IPS-NIHi7 (cell line): ENCODE measurements around the gene ABCA1.
"Not testable (repeated sequence)": the region's sequence is repeated elsewhere in the genome, so short reads cannot be mapped to it uniquely, and the experiment has no call there.

ENCODE experiments used
- DNase-seq: peaks from one replicate; pipeline ENCODE4 v3.0.0; 2012; ENCODE audit warnings: mixed read lengths; ENCODE audit errors: extremely low spot score

The ABCA1 gene

DNA sequence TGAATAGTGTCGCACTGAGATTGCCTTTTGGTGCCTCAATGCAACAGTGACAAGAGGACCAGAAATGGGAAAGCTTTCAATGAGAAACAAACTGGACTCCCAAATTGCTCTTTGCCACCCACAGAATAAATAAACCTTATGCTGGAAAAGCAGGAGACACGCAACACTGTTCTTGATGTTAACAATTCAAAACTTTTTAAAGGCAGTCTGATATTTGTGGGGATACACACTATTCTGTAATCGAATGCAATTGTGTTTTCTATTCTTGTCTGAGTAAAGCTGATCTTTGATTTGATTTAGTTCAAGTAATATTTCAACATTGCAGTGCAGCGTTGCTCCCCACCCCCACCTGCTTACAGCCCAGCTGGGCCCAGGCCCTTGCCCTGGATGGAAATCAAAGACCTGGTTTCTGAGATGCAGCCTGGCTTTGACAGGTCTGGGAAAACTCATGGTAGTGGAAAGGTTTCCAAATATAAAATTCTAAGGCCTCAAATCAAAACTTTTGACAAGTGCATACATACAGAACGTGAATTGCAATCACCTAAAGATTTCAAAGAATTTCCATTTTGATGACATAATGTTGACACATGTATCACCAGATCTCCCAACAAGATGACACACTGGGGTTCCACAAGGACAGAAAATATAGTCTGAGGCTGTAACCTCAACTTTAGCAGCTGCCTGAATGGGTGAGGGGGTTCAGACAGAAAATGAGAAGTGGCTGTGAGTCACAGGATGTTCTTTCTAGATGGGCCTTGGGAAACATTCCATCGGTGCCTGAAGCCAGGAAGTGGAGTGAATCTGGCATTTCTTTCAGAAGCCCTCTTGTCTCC lies 55.1 kb downstream of the ABCA1 start:
- peak; percentile 21 for DNase-seq

DNA sequence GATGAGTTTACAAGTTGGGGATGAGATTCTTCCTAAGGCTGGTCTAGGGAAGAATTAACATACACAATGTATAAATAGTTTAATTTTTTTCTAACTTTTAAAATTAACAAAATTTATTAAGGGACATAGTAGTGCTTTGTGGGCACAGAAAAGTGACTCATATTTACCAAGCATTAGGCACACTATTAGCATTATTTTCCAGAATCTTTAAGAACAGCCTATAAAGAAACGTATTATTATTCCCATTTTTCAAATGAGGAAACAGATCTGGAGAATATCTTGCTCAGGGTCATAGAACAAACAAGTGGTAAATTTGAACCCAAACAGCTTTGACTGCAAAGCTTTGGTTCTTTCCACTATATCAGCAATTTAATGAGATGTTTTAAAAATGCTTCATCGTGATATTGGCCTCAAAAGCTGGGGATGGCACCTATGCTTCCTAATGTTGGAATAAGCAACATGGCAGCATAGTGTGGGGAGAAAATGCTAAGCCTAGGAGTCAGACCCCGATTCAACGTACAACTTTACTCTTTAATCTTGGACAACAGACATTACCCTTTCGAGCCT lies 55.9 kb downstream of the ABCA1 start:
- DNase-seq: no peak

DNA sequence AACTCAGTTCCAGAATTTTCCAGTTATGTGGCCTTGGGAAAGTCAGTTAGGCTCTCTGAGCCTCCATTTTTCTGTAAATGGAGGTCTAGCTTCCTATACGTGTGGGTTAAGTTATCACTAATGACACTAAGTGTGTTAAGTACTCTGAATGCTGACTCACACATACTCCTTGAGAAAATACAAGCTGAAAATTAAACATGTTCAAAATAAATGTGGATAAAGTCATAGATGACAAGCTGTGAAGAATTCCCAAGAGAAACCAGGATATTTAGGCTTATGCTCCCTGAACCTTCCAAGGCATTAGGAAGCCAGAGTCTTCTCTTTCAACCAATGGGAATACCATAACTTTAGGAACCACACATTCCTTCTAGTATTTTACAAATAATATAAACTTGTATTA lies 58.1 kb downstream of the ABCA1 start:
- no peak for DNase-seq

DNA sequence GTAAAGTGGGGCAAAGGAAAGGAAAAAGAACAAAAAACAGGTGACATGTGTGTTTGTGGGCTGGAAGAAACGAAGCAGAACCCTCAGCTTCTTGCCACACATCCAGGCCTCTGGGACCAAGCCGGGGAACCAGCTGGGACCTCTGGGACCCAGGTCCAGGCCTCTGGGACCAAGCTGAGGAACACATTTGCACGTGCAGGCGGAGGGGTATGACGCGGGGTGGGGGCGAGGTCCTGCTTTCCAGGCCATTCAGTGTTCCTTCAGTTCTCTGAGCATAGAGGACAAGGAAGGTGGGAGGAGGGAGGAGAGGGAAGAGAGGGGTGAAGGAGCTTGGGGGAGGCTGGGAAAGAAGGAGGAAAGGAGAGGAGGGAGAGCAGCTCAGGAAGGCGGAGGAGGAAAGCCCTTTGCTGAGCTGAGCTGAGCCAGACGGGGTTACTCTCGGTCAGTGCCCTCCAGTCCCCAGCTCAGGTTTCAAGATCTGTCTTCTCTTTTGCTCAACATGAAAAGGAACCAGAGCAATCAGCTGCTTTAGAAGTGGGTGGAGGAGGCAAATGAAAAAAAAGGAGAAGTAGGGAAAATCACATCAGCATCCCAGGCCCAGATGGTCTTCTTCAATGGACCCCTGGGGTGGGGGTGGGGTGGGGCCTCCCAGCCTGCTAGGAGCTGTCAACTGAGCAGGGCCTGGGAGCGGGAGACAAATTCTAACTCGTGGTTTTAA lies 59.1 kb downstream of the ABCA1 start:
- peak; percentile 91 for DNase-seq

DNA sequence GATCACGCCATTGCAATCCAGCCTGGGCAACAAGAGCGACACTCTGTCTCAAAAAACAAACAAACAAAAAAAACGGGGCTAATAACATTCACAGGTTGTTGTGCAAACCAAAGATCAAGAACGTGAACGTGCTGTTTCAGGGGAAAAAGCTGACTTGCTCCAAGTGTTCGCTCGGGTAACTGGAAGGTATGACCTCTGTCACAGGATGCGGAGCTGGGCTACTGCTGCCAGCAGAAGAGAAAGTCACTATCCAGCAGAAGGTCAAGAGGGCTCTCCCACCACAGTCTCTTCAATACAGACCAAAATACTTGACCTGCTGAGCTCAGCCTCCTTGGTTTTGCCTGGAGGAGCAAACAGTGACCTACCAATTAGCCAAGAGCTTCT lies 59.7 kb downstream of the ABCA1 start:
- no peak for DNase-seq

DNA sequence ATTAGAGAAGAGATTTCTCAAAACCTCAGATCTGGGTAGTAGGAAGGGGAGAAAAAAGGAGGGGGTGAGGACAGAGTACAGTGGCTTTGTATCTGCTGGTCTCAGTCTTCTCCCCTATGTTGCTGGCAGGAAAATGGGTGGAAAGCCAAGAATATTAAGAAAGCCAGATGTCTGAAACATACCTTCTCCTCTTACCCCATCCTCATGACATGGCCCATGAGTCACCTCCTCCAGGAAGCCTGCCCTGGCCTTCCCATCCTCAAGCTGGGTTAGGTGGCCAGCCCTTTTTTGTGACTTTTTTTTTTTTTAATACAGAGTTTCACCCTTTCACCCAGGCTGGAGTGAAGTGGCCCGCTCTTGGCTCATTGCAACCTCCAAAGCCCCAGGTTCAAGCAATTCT lies 61.8 kb downstream of the ABCA1 start:
- no peak for DNase-seq

DNA sequence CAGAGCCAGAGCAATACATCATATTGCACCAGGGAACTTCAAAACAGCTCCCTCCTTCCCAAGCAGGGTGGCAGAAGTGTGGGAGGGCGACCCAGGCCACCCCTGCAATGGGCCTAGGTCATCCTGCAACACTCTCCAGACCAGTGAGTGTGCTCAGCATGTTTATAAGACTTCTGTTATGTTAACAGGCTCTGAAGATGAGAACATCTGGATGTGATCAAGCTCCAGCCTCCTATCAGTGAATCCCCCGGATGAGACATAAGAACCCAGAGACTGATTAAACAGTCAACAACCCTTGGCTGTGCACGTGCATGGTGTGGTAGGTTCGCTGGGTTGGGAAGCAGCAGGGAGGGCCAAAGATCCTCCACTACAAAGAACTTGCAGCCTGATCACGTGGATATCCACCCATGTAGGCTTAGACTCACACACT lies 63.3 kb downstream of the ABCA1 start:
- DNase-seq: no peak

DNA sequence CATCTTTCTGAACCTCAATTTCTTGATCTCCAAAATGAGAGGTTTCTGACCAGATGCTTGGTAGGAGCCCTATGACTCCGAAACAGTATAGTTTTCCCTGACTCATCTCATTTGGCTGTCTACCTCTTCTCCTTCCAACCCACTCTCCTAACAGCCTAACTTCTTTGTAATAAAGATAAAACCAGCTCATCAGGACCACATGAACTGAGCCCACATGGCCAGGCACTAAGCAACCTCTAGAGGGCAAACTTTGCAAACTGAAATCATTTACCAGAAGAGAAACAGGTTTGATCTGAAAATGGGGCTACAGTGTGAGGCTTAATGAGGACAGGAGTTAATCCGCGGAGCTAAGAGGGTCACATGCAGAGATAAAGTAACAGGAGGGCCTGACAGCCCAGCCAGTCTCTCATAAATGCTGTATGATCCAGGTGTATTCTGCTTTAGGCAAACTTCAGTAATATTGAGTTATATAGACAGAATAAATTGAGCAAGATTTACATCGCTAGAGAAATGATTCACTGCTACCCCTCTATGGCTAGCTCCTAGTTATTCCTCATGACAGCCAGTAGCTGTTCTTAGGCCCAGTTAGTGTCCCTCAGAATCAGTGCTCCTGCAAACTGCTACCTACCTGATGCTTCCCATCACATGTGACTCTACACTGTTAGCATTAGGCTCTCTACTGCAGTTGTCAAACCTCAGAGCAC lies 64.6 kb downstream of the ABCA1 start:
- DNase-seq: peak; percentile 73

DNA sequence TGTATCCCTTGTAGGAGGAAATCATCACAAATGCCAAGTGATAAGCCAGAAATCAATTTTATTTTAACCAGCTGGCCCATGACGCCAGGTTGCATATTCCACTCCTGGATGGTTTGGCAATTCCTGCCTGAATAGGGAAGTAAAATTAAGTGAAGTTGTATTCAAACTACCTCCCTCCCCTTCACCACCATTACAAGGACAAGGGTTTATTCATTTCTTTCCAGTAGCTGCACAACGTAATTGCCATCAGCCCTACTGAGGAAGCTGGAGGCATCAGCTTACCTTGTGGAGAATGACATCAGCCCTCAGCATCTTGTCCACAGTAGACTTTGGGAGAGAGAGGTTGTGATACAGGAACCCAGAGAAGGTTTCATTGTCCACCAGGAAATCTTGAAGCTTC lies 66.6 kb downstream of the ABCA1 start:
- no peak for DNase-seq

DNA sequence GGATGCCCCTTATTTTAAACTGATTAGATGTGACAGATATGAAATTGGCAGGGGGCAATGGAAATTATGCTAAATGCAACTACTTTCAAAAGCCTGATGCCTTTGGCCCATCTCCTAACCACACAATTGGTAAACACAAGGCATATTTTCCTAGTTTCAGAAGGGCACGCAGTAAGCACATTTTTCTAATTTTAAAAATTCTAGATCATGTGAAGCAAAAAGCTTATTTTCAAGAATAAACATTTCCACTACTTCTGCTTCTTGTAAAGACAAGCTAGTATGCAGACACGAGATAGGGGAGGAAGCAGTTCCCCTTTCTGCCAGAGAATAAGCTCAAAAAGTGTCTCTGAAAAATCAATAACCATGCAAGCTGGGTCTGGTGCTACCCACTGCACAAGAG lies 67.7 kb downstream of the ABCA1 start:
- no peak for DNase-seq

DNA sequence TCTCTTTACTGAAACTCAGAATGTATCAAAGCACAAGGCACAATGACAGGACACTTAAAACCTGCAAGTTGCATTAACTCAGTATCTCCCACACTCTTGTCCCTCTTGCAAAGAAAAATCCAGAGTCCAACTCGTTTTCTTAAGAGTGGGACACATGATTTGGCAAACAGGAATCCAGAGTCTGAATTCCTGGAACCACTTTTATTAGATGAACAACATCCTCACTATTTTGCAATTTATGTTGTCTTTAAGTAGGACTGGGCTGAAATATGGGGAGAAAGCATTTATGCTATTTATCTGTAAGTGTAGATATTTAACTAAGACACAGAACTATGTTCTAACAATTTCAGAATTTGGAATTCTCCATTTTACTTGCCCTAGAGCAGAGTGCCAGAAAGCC lies 69.1 kb downstream of the ABCA1 start:
- no peak for DNase-seq

DNA sequence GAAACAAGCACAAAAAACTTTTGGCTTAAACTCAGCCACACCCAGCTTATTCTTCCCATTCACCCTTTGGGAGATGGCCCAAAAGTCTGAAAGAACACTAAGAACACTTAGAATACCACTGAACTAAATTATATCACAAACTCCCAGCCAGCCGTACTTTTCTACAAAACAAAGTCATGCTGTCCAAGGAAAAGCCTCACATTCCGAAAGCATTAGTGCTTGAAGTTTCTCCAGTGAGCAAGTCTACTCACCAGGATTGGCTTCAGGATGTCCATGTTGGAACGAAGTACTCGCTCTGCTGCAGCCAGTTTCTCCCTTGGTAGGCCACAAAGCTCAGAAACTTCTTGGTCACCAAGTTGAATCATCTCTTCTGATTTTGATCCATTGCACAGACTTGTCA lies 69.7 kb downstream of the ABCA1 start:
- DNase-seq: no peak

DNA sequence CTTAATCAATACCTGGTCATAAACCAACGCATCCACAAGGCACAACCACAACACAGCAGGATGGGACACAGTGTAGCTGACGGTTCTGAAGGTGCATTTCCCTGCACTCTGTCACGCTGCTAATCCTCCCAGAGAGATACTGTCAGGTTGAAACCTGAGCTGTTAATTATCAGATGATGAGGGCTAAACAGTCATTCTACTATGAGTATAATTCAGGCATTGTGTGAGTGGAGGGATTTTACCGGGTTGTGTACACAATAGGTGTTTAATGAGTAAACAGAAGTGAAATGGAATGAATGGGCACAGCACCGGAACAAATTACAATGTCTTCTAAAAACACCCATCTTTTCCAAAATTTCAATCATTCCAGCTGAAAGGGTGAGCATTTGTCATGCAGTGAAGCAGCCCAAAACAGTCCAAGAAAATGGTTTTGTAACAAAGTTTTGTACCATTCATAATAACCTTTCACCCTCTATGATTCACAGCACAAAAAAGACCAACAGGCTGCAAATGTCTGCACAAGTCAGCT lies 71.5 kb downstream of the ABCA1 start:
- no peak for DNase-seq

DNA sequence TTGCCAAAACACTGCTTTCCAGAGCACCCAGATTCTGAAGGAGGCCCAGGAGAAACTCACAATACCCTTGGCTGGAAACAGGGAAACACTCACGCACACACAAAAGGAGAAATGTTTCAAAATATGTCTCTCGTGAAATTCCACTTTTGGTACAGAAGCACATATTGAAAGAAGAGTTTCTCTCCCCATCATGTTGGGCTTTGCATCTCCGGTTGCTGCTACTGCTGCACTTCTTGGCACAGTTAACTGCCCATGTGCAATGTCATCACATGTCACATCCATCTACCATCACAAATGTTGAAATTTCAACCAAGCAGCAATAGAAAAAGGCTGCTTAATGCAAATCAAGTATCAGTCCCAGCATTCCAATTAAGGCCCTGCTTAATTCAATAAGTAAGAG lies 72.1 kb downstream of the ABCA1 start:
- DNase-seq: no peak

DNA sequence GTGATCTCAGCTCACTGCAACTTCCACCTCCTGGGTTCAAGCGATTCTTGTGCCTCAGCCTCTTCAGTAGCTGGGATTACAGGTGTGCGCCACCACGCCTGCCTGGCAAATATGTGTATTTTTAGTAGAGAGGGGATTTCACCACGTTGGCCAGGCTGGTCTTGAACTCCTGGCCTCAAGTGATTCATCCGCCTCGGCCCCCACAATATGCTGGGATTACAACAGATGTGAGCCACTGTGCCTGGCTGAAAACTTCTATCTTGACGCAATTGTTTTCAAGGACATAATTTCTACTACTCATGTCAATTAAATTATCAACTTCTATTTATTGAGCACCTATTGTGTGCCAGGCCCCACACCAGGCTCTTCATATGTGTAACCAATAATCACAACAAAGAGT lies 72.7 kb downstream of the ABCA1 start:
- not testable (repeated sequence) for DNase-seq

DNA sequence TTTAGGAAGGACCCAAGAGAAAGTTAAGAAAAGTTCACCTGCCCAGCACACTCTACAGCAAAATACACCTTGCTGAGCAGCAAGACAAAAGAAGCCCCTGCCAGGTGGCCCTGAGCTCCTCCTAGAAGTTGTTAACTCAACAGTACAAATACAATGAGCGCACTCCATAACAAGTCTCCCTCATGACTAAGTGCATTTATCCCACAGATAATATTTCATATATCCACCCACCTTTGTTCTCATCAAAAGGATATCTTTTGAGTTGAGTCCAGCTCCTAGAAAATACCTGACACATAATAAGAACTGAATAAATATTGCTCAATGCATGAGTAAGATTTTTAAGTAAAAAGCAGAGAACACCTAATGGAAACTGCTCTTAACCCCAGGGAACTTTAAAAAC lies 73.3 kb downstream of the ABCA1 start:
- no peak for DNase-seq

DNA sequence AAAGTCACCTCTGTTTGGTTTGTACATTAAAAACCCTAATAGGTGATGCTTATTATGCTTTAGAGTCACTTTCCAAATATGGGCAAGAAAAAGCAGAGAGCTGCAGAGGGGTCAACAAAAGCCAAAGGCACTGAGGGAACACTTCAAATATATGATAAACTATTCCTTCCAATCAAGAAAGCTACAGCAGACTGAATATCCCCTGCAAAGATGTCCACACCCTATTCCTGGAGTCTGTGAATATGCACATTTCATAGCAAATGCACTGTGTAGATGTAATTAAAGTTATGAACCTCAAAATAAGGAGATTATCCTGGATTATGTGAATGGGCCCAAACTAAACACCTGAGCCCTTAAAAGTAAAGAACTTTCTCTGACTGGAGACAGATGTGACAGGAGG lies 74.3 kb downstream of the ABCA1 start:
- no peak for DNase-seq

DNA sequence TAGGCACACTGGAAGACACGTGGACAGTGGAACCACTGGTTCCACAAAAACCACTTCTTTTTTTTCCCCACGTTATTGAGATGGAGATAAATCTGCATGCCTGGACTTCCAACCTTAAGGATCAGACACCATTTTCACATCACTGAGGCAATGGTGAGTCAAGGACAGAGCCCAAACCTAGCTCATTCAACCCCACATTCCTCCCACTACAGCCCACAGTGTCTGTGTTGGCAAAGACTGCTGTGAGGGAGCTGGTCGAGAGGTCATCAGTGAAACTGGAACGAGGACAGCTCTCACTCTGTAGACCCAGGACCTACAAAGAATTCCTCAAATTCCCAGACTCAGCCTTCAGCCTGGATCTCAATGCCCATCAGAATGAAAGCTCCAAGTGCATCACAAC lies 74.8 kb downstream of the ABCA1 start:
- DNase-seq: no peak

DNA sequence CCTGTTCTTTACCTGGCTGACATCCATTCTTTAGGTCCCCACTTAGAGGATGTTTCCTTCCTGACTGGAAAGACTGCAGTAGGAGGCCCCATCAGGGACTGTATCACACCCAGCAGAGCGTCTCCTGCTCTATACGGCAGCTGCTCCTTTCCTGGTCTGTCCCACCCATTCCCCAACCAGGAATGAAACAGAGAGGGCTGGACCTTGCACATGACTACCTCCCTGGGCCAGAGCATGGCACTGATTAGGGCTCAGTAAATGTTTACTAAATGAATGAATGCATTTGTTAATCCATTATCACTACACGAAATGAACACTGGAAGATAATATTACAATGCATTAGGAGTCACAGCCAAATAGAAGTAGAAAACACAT lies 76.4 kb downstream of the ABCA1 start:
- no peak for DNase-seq

DNA sequence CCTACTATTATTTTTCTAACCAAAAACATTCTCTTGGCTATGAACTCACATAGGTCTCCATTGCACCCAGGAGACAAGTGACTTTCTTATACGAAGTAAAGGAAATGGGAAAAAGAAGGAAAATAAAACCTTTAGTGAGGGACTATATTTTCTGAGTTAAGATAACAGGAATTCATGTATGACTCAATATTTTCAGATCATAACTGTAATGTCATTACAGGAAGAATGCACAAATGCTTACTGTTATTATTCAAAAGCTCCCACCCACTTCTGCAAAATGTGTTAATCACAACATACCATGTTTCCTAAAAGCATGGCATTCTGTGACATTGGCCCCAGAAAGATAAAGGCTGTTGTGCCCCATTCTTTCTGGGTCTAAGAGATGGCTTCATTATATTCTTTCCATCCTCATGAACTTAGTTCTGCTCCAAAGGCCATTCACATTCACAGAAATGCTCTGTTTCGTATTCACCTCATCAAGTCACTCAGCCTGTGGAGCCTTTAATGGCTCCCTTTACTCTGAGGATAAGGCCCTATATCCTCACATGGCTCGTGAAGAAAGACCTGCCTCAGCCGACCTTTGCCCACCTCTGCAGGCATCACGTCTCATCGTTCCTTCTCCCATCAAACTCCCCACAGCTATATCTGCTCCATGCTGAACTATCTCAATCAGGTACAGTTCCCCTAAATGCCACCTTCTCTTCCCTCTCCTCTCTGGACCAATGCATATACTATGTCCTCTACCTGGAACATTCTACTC lies 77.0 kb downstream of the ABCA1 start:
- DNase-seq: no peak

DNA sequence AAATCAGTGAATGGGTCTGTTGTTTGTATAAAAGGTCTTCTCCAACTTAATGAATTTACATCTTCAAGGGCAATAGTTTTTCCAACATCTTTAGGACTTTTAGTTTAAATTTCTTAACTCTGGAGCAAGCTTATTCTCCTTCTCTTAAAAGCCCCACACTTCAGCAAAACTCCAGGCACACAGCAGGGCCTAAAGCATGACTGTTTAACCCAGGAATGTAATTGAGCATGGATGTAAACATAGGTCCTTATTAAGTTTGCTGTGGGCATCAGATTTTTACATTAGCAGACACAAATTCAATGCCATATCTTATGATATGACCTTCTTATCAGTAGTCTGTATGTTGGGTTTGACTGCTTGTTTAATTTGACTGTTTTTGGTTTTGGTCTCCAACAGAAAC lies 78.9 kb downstream of the ABCA1 start:
- DNase-seq: no peak

DNA sequence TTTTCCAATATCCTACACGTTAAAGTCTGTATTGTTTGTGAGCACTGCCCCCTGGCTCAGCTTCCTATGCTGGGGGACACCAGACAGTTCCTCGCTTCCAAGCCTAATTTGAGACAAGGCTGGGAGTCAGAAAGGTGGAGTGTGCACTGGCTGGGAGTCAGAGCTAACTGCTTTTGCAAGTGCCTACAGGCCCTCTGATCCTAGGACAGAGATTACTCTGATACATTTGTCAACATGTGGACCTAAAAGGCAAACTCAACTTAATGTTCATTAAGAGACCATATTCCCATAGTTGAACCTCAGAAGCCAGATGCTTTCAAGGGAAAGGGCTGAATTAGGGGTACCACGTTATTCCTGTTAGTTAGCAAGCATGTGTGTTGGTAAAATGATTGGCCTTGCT lies 83.2 kb downstream of the ABCA1 start:
- DNase-seq: no peak
